Uterus (tissue), 2 donors: ENCODE data around the gene CAPG.

Experiments used
- CTCF ChIP-seq, 4 experiments: fragments of 200-600 bp in 2 of 4; fragments of 450-650 bp in 2 of 4; sonication (generic) in 2 of 4; IDR thresholded peaks; one replicate each; pipeline ENCODE4 v1.5.1; 2016 to 2019; ENCODE audit warnings: antibody characterized with exemption in 4 of 4, mild to moderate bottlenecking in 2 of 4, moderate library complexity in 1 of 4
- POLR2A ChIP-seq, 2 donors: fragments of 450-650 bp; IDR thresholded peaks; one replicate each; pipeline ENCODE4 v1.6.1; 2016; ENCODE audit warnings: antibody characterized with exemption in 2 of 2, mild to moderate bottlenecking in 1 of 2, moderate library complexity in 1 of 2

GRCh38 chr2:85399183-85399455, 11.0 kb downstream of the CAPG start:
- TF ChIP-seq CTCF (IDR thresholded peaks at IDR 0.05) (no peak), POLR2A (IDR thresholded peaks at IDR 0.05) (no peak)
